PC-9 (cell line): ENCODE measurements around the gene RUNX2.

ENCODE experiments used
- CTCF ChIP-seq: fragments of 200-600 bp; sonication (generic); conservative IDR thresholded peaks from 2 replicates; pipeline ENCODE4 v1.6.1; 2017; ENCODE audit warnings: mixed run types, antibody characterized with exemption, mild to moderate bottlenecking, moderate library complexity
- EZH2 ChIP-seq: fragments of 200-600 bp; sonication (generic); IDR thresholded peaks from 2 replicates; pipeline ENCODE4 v1.8.0; 2017; ENCODE audit warnings: antibody characterized with exemption, low read depth

GRCh38 chr6:45630801-45631200 is 302.7 kb downstream of the RUNX2 start:
- TF ChIP-seq CTCF (no peak), EZH2 (no peak)
